NCI-H524 (cell line): Measurements from ENCODE around the gene HRH3.

ENCODE experiments used
- DNase-seq, 2 experiments: peaks; one replicate each; lab custom pipeline; 2025; lab: John Stamatoyannopoulos, UW

Gene HRH3

DNA sequence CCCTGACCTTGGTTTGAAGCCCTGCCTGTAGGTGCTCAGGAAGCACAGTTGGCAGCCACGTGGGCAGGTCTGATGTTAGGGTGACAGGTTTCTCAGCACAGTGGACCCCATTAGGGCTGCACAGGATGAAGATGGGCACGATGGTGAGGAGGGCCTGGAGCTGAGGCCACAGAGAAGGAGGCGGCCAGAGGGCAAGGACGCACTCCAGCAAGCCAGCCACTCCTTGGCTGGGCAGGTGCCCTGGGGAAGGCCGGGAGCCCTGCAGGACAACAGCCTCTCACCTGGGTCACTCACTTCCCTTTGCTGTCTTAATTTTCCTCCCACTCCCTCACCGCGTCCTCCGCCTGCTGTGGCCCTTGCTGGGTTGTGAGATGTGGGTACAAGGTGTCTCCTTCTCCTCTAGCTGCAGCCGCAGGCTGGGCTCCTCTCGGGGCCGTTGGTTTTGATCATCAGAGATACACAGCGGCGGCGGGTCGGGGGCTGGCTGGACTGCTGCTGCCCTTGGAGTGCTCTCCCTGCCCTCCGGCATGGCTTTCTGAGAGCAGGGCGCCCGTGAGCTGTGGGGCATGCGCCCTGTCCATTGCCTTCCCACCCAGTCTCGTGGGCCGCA is 23.9 kb upstream of the HRH3 start:
- no peak for DNase-seq

GRCh38 chr20:62243106-62243505 is 23.0 kb upstream of the HRH3 start:
- DNase-seq = no peak

- no peak for DNase-seq
Observed at GRCh38 chr20:62242176-62242575, 22.1 kb upstream of the HRH3 start.

- no peak for DNase-seq
Observed at GRCh38 chr20:62241506-62241905, 21.4 kb upstream of the HRH3 start.

DNA sequence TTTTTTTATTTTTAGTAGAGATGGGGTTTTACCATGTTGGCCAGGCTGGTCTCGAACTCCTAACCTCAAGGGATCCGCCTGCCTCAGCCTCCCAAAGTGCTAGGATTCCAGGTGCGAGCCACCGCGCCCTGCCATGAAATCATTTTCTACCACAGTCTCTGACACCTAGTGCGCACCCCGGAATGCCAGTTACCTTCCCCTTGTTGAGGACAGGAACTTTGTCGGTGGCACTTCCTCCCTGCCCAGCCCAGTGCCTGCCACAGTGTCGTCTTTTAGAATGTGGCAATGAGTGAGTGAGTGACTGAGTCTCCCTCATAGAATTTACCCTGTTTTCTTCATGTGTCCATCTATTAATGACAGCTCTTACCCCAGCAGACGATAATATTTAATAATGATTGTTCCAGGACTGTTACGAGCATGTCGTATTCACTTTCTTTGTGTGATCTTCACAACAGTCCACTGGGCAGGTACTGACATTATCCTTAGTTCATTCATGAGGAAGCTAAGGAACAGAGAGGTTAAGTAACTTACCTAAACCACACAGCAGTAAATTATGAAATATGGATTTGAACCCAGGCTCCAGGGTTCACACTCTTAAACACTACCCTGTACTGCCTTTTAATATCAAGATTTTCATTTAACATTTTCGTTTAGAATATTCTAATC is 20.1 kb upstream of the HRH3 start:
- DNase-seq = no peak

DNA sequence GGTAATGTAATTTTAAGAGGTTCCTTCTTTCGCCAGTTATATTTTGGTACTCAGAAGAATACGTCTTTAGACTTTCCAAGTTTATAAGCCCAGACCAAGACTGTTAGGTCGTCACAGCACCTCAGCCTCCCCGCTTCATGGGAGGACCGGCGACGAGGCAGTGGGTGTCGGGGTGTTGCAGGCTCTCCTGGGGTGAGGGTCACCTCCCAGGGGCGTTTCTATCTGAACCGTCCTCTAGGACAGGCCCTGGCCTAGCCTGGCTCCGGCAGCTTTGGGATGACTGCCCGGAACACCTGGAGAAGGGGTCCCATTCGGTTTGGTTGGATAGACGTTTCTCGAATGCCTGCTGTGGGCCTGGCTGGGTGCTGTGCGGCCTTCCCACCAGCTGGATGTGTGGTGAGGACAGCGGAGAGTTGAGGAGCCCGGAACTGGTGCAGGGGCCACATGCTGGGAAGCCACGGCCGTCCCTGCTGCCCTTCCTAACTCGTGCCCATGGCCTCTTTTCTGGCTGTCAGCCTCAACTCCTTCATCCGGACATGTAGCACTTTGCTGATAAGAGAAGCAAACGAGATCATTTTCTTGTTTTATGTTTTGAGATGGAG is 19.3 kb upstream of the HRH3 start:
- no peak for DNase-seq

GRCh38 chr20:62238569-62239277 is 18.6 kb upstream of the HRH3 start:
- no peak for DNase-seq

DNA sequence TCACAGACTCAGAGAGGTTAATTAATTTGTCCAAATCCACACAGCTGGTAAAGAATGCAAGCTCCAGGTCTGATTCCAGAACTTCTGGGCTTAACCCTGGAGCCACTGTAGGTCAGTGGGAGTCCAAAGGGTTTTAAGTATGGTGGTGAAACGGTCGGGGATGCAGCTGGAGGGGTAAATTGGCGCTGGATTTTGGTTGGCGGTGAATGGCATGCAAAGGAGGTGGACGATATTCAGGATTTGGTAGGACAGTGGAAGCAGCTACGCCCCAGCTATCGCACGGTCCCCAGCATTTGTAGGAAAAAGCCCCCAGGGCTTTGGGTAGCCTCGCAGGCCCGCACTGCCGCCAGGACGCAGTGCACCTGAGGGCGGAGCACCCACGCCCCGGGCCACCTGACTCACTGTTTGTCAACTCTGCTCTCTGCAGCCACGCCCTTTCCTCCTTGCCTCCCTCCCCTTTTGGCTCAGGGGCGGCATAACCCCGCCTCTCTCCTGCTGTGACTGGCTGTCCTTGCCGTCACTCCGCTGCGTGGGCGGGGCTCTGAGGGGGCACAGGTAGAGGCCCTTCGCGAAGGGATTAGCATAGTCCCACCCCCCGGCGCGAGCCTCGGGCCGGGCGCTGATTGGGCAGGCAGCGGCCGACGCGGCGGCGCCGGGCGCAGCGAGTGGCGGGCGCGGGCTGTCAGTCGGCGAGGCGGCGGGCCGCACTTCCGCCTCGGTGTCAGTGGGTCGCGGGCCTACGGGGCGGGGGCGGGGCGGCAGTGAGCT is 17.9 kb upstream of the HRH3 start, which contains the start of gene OSBPL2:
Gene OSBPL2, plus strand, starts transcription at position 721 of the 768 bp plus-strand sequence. CDS start 17,664 bp downstream, outside the sequence.
- peak; percentile 94 to 97 for DNase-seq

DNA sequence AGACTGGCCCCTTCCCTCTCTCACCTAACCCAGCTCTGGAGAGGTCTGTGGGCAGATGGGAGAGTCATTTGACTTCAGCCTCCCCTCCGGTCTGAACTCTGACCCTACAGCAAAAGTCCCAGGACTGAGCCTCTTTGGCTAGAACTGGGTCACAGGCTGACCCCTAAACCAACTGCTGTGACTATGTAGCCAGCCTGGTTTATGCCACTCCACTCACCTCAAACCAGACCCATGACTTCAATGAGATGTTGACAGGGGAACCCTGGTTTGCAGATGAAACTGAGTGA is 17.4 kb upstream of the HRH3 start:
- DNase-seq = no peak

- peak in 1 of 2 experiments; percentile 43 for DNase-seq
Observed at GRCh38 chr20:62236766-62237513, 16.9 kb upstream of the HRH3 start.

DNA sequence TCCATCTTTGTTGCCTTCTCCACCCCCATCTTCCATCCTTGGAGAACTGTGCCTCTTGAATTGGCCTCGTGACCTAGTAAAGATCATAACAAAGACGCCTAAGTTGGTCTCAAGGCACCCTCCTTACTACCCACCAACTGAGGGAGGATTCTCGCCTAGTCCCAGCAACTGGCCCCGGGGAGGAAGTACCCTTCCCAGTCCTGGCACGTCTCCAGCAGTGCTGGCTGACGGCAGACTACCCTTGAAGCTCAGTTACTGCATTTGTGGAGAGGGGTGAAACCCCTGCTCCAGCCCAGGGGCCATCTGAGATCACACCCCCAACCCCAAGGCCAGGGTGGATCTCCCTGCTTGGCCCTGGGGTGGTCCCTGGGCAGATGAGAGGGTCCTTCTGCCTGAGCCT is 16.1 kb upstream of the HRH3 start:
- DNase-seq = no peak

- DNase-seq = no peak
Observed at GRCh38 chr20:62235777-62236157, 15.7 kb upstream of the HRH3 start.

DNA sequence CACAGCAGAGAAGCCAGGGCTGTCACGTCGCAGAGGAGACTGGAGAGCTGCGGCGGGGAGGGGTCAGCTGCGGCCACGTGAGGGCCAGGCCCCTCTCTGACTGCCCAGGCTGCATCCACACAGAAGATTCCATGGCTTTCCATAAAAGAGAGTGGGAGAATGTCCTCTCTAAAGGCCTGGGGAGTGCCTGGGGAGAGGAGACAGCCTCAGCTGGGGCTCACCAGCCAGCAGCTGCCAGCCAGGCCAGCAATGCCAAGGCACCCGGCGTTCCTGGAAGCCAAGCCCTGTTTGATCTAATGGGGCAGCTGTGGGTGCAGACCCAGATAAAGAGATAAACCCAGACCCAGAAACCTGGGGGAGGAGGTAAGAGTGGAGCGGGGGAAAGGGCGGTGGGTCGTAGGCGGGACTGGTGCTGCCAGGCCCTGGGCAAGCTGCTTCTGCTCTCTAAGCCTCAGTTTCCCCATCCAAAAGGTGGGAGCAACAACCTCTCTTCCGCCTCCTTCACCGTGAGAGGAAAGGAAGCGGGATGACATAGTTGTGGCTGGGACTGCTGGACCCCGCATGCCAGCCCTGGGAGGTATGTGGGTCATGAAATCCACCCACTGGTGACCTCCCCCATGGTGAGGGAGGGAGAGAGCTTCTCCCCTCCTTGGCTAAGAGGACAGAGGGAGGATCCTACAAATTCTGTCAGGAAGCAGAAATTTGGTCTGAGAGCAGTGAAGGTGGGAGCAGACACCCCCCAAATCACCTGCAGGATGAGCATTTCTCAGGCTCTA is 15.1 kb upstream of the HRH3 start:
- no peak for DNase-seq

GRCh38 chr20:62234339-62234738 is 14.3 kb upstream of the HRH3 start:
- DNase-seq = no peak

GRCh38 chr20:62233684-62234083 is 13.6 kb upstream of the HRH3 start:
- no peak for DNase-seq

DNA sequence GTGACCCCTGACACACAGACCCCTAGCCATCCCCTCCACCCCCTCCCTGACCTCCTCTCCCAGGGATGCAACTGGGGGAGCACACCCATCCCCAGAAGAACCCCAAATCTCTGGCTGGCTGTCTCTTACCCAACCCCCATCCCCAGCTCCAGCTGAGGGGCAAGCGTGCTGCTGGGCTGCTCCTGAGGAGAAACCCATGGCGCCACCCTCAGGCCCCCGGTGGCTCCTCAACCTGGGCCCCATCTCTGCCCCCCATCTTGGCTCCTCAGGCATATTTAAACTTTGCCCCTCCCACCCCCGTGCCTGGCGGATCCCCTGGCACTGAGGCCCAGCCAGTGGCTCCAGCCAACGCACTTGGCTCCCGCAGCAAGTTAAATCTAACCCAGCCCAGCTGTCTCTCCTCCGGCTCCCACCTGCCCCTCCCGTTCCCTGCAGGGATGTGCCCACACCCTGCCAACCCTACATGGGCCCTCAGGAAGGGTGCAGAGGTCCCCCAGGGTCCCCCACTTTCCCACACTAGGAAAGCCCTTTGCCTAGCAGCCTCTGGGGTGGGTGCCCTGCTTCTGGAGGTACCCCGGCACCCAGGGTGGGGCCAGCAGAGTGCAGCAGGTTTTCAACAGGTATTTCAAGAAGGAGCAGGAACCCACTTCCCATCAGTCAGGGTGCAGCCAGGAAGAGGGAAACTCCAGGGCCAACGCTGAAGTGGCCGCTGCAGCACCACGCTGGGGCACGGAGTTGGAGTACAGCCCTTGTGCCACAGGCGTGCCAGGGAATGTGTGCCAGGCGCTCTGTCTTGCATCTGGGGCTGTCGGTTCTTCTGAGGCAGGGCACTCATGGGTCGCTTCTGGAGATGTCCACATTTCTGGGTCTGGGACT is 12.9 kb upstream of the HRH3 start:
- DNase-seq = no peak

GRCh38 chr20:62232194-62232593 is 12.1 kb upstream of the HRH3 start:
- DNase-seq = no peak

GRCh38 chr20:62231292-62231691 is 11.2 kb upstream of the HRH3 start:
- DNase-seq = no peak

DNA sequence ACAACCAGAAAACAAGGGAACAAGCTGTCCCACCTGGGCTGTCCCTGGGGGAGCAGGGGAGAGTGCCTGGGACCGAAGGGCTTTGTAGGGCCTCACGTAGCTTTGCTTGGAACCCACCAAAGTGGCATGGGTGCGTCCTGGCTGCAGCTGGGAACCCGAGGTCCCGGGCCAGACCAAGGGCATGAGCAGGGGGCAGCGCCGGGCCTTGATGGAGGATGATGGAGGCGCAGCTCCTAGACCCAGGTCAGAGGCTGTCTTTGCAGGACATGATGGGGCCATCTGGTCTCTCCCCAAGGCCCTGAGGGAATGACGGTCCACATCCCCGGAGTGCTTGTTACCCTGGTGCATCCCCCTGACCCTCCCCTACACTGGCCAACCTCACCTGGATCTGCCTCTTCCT is 10.6 kb upstream of the HRH3 start:
- no peak for DNase-seq

DNA sequence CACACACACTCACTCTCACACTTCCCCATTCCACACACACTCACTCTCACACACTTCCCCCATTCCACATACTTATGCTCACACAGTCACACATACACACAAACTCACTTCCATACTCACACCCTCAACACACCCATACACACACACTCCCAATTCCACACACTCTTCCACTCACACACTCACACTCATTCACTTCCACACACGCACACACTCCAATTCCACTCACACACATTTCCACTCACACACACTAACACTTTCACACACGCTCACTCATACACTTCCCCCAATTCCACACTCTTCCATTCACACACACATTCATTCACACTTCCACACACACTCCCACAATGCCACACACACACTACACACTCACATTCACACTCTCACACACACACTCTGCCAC is 10.2 kb upstream of the HRH3 start:
- no peak for DNase-seq
